Measurements from ENCODE around the gene ALDH9A1. TPM values are rescaled to one million over a fixed set of nuclear protein-coding genes. Genes with fewer than 3 reads are reported as not detected.
"Not testable (repeated sequence)": the region's sequence is repeated elsewhere in the genome, so short reads cannot be mapped to it uniquely, and the experiment has no call there.

ALDH9A1 gene
- total RNA-seq, 1 donor from 2014 or later: 57.3 TPM

- ATAC-seq (peak; percentile 59), DNase-seq (ENCODE audit: missing footprints) (no peak)
- intact Hi-C loops (cut with DNase I): loop anchor here (5.0 kb wide), 1 partner anchor 99 kb away; no protein-coding TSS in a partner anchor
These were observed 1.7 kb downstream of the ALDH9A1 start for GRCh38 chr1:165696625-165697100.

GRCh38 chr1:165695031-165695430 is 3.3 kb downstream of the ALDH9A1 start:
- DNase-seq (ENCODE audit: missing footprints) (no peak), ATAC-seq (no peak)
- intact Hi-C loops (cut with DNase I): loop anchor here (5.0 kb wide), 1 partner anchor 98 kb away; no protein-coding TSS in a partner anchor

DNA sequence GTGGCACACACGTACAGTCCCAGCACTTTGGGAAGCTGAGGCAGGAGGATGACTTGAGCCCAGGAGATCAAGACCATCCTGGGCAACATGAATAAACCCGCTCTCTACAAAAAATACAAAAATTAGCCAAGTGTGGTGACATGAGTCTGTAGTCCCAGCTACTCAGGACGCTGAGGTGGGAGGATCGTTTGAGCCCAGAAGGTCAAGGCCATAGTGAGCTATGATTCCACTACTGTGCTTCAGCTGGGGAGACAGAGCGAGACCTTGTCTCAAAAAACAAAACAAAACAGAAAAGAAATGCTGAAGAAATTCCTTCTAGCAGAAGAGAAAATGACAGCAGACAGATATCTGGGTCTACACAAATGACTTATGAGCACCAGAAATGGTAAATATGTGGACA is 10.3 kb downstream of the ALDH9A1 start:
- no peak for ATAC-seq
- DNase-seq (ENCODE audit: missing footprints): no peak
- intact Hi-C loops (cut with DNase I): no loop called here

DNA sequence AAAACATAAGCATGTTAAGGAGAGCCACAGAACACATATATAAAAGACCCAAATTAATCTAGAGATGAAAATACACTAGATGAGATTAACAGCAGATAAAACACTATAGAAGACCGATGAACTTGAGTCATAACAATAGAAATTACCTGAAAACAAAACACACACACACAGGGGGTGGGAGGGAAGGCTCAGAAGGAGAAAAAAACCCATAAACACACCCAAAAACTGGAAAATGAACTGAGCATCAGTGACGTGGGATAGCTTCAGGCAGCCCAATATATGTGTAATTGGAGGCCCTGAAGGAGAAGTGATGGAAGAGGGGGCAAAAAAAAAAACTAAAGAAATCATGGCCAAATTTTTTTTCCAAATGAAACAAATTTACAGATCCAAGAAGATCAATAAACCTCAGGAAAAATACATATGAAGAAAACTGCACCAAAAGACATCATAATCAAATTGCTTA is 11.4 kb downstream of the ALDH9A1 start:
- intact Hi-C loops (cut with DNase I): no loop called here
- DNase-seq (ENCODE audit: missing footprints): no peak

DNA sequence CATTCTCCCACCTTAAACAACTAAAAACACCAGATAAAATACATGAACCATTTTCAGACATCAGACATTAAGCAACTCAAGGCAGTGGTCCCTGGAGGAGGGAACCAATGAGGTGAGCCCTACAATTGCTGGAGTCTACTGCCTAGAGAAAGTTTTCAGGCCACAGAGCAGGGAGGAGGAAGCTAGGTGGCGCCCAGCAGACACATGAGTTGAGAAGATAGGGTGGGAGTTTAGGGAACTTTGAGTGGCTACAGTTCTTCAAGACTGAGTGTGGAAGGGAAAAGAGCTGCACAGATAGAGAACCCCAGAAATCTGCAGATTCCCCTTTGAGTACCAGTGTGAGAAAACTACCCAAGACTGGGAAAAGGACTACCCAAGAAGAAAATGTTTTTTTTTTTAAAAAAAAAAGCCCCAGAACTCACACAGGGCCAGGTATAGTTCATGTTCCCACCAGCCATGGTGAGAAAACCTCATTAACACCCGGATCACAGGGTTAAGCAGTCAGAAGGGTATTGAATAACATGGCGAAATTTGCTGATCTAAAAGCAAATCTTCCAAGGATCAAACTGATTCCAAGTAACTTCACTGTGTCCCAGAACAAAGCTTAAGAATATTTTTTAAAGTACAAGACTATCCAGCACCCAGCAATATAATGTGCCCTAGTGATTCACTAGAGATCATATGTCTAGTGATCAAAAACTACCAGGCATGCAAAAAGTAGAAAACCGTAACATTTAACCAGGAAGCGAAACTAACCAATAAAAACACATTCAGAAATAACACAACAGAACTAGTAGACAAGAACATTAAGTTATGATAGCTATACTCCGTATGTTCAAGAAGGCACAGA is 12.0 kb downstream of the ALDH9A1 start:
- intact Hi-C loops (cut with DNase I): no loop called here
- no peak for ATAC-seq

More for the DNA sequence above, 11.4 kb downstream of the ALDH9A1 start:
- no peak for ATAC-seq

GRCh38 chr1:165683848-165684485 is 14.4 kb downstream of the ALDH9A1 start:
- DNase-seq (ENCODE audit: missing footprints) (no peak), ATAC-seq (no peak)
- intact Hi-C loops (cut with DNase I): no loop called here

More for the DNA sequence above, 12.0 kb downstream of the ALDH9A1 start:
- no peak for DNase-seq (ENCODE audit: missing footprints)

GRCh38 chr1:165680773-165681172 is 17.6 kb downstream of the ALDH9A1 start:
- intact Hi-C loops (cut with DNase I); ATAC-seq; DNase-seq (ENCODE audit: missing footprints): not testable (repeated sequence)

DNA sequence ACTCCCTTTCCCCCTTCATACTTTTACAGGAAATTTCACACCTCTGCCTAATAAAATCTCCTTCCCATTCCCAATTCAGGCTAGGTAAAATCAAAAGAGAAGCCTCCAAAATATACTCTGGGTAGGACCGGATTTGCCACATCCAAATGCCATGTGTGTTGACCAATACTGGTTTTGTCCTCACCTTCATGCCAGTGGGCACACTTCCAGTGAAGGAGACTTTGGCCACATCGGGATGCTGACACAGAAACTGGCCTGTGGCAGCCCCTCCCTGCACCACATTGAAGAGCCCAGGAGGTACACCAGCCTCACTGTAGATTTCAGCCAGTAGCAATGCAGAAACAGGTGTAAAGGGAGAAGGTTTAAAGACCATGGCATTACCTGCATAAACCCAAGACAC is 18.1 kb downstream of the ALDH9A1 start:
- ATAC-seq (no peak), DNase-seq (ENCODE audit: missing footprints) (no peak)
- intact Hi-C loops (cut with DNase I): no loop called here

DNA sequence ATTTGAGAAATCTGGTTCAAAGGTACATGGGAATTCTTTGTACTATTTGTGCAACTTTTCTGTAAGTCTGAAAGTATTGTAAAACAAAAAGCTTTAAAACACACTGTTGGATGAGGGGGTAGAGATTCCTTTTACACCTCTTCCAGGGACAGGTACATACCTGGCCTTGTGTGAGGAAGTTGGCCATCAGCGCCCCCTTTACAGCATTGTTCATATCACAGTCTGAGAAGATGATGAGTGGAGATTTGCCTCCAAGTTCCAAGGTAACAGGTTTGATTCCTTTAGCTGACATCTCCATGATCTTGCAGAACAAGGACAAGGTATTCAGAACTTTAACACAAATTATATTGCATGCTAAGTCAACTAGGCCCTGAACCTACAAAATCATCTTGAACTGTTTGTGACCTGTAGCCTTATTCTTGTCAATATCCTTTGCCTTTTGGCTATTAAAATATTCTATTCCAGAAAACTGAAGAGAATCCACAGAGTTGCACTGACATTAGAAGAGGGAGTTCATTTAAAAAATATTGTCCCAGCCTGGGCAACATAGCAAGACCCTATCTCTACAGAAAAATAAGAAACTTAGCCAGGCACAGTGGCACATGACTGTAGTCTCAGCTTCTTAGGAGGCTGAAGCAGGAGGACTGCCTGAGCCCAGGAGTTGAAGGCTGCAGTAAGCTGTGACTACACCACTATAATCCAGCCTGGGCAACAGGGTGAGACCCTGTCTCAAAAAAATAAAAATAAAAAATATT is 18.9 kb downstream of the ALDH9A1 start:
- intact Hi-C loops (cut with DNase I): no loop called here
- DNase-seq (ENCODE audit: missing footprints) (no peak), ATAC-seq (no peak)

- DNase-seq (ENCODE audit: missing footprints) (no peak), ATAC-seq (no peak)
- intact Hi-C loops (cut with DNase I): no loop called here
These were observed 19.9 kb downstream of the ALDH9A1 start for GRCh38 chr1:165678509-165678908.

DNA sequence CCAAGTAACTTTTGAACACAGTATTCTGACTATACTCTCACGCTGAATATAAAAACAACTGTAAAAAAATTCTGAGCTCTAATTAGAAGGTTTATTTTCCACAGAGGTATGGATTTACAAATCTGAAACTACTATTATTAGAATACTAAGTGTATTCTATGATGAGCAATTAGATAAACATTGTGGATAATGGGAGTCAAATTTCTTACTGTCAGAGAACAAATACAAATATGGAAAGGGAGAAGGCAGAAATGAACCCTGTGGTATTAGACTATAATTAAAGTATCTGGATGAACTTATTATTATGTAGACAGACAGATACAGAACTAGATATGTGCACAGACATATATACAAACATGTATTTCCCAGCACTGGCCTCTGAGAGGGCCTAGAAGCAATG is 22.6 kb downstream of the ALDH9A1 start:
- ATAC-seq (no peak), DNase-seq (ENCODE audit: missing footprints) (no peak)
- intact Hi-C loops (cut with DNase I): no loop called here

DNA sequence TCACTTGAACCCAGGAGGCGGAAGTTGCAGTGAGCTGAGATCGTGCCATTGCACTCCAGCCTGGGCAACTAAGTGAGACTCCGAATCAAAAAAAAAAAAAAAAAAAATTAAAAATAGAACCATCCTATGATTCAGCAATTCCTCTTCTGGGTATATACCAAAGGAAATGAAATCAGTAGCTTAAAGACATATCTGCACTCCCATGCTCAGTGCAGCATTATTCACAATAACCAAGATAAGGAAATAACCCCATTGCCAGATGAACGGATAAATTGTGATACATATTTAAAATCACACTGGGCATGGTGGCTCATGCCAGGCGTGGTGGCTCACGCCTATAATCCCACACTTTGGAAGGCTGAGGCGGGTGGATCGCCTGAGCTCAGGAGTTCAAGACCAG is 23.8 kb downstream of the ALDH9A1 start:
- ATAC-seq (no peak), DNase-seq (ENCODE audit: missing footprints) (no peak)
- intact Hi-C loops (cut with DNase I): no loop called here

- ATAC-seq (no peak), DNase-seq (ENCODE audit: missing footprints) (no peak)
- intact Hi-C loops (cut with DNase I): no loop called here
These were observed 26.8 kb downstream of the ALDH9A1 start for GRCh38 chr1:165671526-165671925.

DNA sequence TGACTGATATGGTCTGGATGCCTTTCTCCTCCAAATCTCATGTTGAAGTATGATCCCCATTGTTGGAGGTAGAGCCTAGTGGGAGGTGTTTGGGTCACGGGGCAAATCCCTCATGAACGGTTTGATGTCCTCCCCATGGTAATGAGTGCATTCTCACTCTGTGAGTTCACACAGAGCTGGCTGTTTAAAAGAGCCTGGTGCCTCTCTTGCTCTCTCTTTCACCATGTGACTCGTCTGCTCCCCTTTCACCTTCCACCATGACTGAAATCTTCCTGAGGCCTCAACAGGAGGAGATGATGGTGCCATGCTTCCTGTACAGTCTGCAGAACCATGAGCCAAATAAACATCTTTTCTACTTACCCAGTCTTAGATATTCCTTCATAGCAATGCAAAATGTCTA is 30.2 kb downstream of the ALDH9A1 start:
- ATAC-seq: no peak
- intact Hi-C loops (cut with DNase I): no loop called here
- DNase-seq (ENCODE audit: missing footprints): no peak

DNA sequence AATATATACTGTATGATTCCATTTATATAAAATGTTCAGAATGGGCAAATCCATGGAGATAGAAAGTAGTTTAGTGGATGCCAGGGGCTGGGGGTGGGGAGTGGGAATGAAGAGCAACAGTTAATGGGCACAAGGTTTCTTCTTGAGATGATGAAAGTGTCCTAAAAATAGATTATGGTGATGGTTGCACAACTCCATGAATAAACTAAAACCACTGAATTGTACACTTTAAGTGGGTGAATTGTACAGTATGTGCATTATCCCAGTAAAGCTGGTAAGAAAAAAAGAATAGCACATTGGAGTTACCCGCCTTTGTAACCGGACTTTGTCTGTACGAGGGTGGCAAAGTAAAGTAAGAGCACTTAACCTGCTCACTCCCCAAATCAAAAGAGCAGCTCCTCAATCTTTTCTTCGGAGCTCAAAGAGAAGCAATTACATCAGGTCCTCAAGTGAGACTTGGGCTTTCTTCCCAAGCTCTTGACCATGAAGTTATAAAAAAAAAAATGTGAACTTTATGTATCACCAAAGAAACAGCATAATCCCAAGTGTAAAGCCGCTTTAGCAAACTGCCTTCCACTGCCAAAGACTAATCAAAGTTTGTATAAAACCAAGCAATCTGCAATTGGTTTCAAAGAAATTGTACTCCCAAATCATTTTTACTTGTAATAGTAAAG is 32.1 kb downstream of the ALDH9A1 start:
- no peak for ATAC-seq

GRCh38 chr1:165662186-165662585 is 36.2 kb downstream of the ALDH9A1 start:
- intact Hi-C loops (cut with DNase I): no loop called here
- no peak for ATAC-seq
- DNase-seq (ENCODE audit: missing footprints): no peak

More for the DNA sequence above, 32.1 kb downstream of the ALDH9A1 start:
- no peak for DNase-seq (ENCODE audit: missing footprints)
- intact Hi-C loops (cut with DNase I): no loop called here

GRCh38 chr1:165661703-165662102 is 36.7 kb downstream of the ALDH9A1 start:
- DNase-seq (ENCODE audit: missing footprints) (no peak), ATAC-seq (no peak)
- intact Hi-C loops (cut with DNase I): no loop called here

- no peak for ATAC-seq
- intact Hi-C loops (cut with DNase I): no loop called here
- no peak for DNase-seq (ENCODE audit: missing footprints)
These were observed 38.8 kb downstream of the ALDH9A1 start for GRCh38 chr1:165659581-165659895.

Data from Right ventricle myocardium inferior (tissue), 1 donor.